Activated CD4-positive, alpha-beta T cell treated with anti-CD3 and anti-CD28 coated beads, Interleukin-2, amount 10 ng/mL, durations not matched to agents 24 days and 14 days (primary cell): ENCODE results near the gene ZNF750. TPM values are rescaled to one million over a fixed set of nuclear protein-coding genes. Genes with fewer than 3 reads are reported as not detected.

Source experiments
- DNase-seq: peaks from one replicate; pipeline ENCODE4 v3.0.0; 2022
- H3K27ac Mint-ChIP-seq: one replicate; pipeline ENCODE4 v1.8.0; 2022; ENCODE audit warnings: mild to moderate bottlenecking, mixed read lengths
- H3K27me3 Mint-ChIP-seq: one replicate; pipeline ENCODE4 v1.8.0; 2022; ENCODE audit warnings: mixed read lengths
- H3K36me3 Mint-ChIP-seq: one replicate; pipeline ENCODE4 v1.8.0; 2022; ENCODE audit warnings: low read depth, mild to moderate bottlenecking, mixed read lengths
- H3K4me1 Mint-ChIP-seq: one replicate; pipeline ENCODE4 v1.8.0; 2021; ENCODE audit warnings: mixed read lengths
- H3K4me3 Mint-ChIP-seq: one replicate; pipeline ENCODE4 v1.8.0; 2022; ENCODE audit warnings: mild to moderate bottlenecking, moderate library complexity, mixed read lengths
- H3K9me3 Mint-ChIP-seq: one replicate; pipeline ENCODE4 v1.8.0; 2021; ENCODE audit warnings: mixed read lengths
- intact Hi-C: fragments of 100-400 bp; cut with micrococcal nuclease; formaldehyde crosslinking; loops from one replicate; pipeline ENCODE4 v1.15.1; 2023
- total RNA-seq: library from RNA; stranded (reverse); gene quantifications from 2 replicates; pipeline ENCODE4 v1.2.3, GENCODE V29; 2022

The ZNF750 gene
- total RNA-seq, 1 donor from 2014 or later = not detected

- intact Hi-C loops = no loop called here
- peaks cover 36% of the 10 kb centered on the region for H3K36me3 Mint-ChIP-seq
- peaks cover 7% of the 10 kb centered on the region for H3K9me3 Mint-ChIP-seq
- no peak overlapping the region for H3K27ac Mint-ChIP-seq
- no peaks in the 10 kb centered on the region for H3K27me3 Mint-ChIP-seq
- no peak for DNase-seq
- no peak overlapping the region for H3K4me3 Mint-ChIP-seq
- H3K4me1 Mint-ChIP-seq = peaks cover 3% of the 10 kb centered on the region
Measured at GRCh38 chr17:82826211-82826610, 13.6 kb downstream of the ZNF750 start.

GRCh38 chr17:82825540-82826124, 14.2 kb downstream of the ZNF750 start:
- Mint-ChIP-seq H3K27me3 (no peaks in the 10 kb centered on the region), H3K4me1 (peaks cover 3% of the 10 kb centered on the region), H3K9me3 (peaks cover 7% of the 10 kb centered on the region), H3K36me3 (peaks cover 40% of the 10 kb centered on the region), H3K27ac (no peak overlapping the region), H3K4me3 (no peak overlapping the region)
- intact Hi-C loops = no loop called here
- no peak for DNase-seq

GRCh38 chr17:82823004-82823403, 16.8 kb downstream of the ZNF750 start:
- DNase-seq = no peak
- H3K9me3 Mint-ChIP-seq = peaks cover 12% of the 10 kb centered on the region
- H3K27ac Mint-ChIP-seq = no peak overlapping the region
- peaks cover 52% of the 10 kb centered on the region for H3K36me3 Mint-ChIP-seq
- peaks cover 3% of the 10 kb centered on the region for H3K4me1 Mint-ChIP-seq
- intact Hi-C loops = no loop called here
- H3K4me3 Mint-ChIP-seq = no peak overlapping the region
- H3K27me3 Mint-ChIP-seq = no peaks in the 10 kb centered on the region

GRCh38 chr17:82822281-82822680, 17.5 kb downstream of the ZNF750 start:
- H3K36me3 Mint-ChIP-seq = peaks cover 52% of the 10 kb centered on the region
- H3K4me1 Mint-ChIP-seq = peaks cover 6% of the 10 kb centered on the region
- intact Hi-C loops = no loop called here
- H3K27ac Mint-ChIP-seq = no peak overlapping the region
- H3K9me3 Mint-ChIP-seq = peaks cover 5% of the 10 kb centered on the region
- no peak overlapping the region for H3K4me3 Mint-ChIP-seq
- H3K27me3 Mint-ChIP-seq = no peaks in the 10 kb centered on the region
- DNase-seq = no peak

- Mint-ChIP-seq H3K36me3 (peaks cover 50% of the 10 kb centered on the region), H3K27ac (no peak overlapping the region), H3K9me3 (peaks cover 5% of the 10 kb centered on the region), H3K4me1 (peaks cover 3% of the 10 kb centered on the region), H3K4me3 (no peak overlapping the region), H3K27me3 (no peaks in the 10 kb centered on the region)
- intact Hi-C loops = no loop called here
- no peak for DNase-seq
Measured at GRCh38 chr17:82821554-82821953, 18.3 kb downstream of the ZNF750 start.

- peaks cover 5% of the 10 kb centered on the region for H3K9me3 Mint-ChIP-seq
- no peak overlapping the region for H3K27ac Mint-ChIP-seq
- intact Hi-C loops = no loop called here
- H3K36me3 Mint-ChIP-seq = peaks cover 60% of the 10 kb centered on the region
- H3K4me3 Mint-ChIP-seq = no peak overlapping the region
- H3K4me1 Mint-ChIP-seq = peaks cover 9% of the 10 kb centered on the region
- no peaks in the 10 kb centered on the region for H3K27me3 Mint-ChIP-seq
- DNase-seq = no peak
Measured at GRCh38 chr17:82820278-82821251, 19.3 kb downstream of the ZNF750 start.

- Mint-ChIP-seq H3K27ac (no peak overlapping the region), H3K4me3 (no peak overlapping the region), H3K36me3 (peaks cover 71% of the 10 kb centered on the region), H3K27me3 (no peaks in the 10 kb centered on the region), H3K9me3 (peaks cover 5% of the 10 kb centered on the region), H3K4me1 (peaks cover 16% of the 10 kb centered on the region)
- no peak for DNase-seq
- intact Hi-C loops = no loop called here
Measured at GRCh38 chr17:82817947-82818346, 21.9 kb downstream of the ZNF750 start.

- H3K36me3 Mint-ChIP-seq = peaks cover 62% of the 10 kb centered on the region
- H3K27ac Mint-ChIP-seq = no peak overlapping the region
- H3K27me3 Mint-ChIP-seq = no peaks in the 10 kb centered on the region
- H3K4me3 Mint-ChIP-seq = no peak overlapping the region
- H3K9me3 Mint-ChIP-seq = peaks cover 5% of the 10 kb centered on the region
- intact Hi-C loops = no loop called here
- no peak for DNase-seq
- peaks cover 16% of the 10 kb centered on the region for H3K4me1 Mint-ChIP-seq
Measured at GRCh38 chr17:82816358-82816757, 23.5 kb downstream of the ZNF750 start.

- DNase-seq = no peak
- intact Hi-C loops = no loop called here
- Mint-ChIP-seq H3K9me3 (peaks cover 5% of the 10 kb centered on the region), H3K4me1 (peaks cover 16% of the 10 kb centered on the region), H3K27me3 (no peaks in the 10 kb centered on the region), H3K4me3 (no peak overlapping the region), H3K36me3 (peaks cover 60% of the 10 kb centered on the region), H3K27ac (no peak overlapping the region)
Measured at GRCh38 chr17:82815790-82816305, 24.0 kb downstream of the ZNF750 start.

- H3K4me1 Mint-ChIP-seq = peaks cover 19% of the 10 kb centered on the region
- no peaks in the 10 kb centered on the region for H3K27me3 Mint-ChIP-seq
- no peak overlapping the region for H3K4me3 Mint-ChIP-seq
- DNase-seq = no peak
- peak overlapping the region; percentile 29 for H3K27ac Mint-ChIP-seq
- intact Hi-C loops = no loop called here
- peaks cover 59% of the 10 kb centered on the region for H3K36me3 Mint-ChIP-seq
- H3K9me3 Mint-ChIP-seq = peaks cover 3% of the 10 kb centered on the region
Measured at GRCh38 chr17:82815354-82815753, 24.5 kb downstream of the ZNF750 start.

- no peak for DNase-seq
- peaks cover 55% of the 10 kb centered on the region for H3K36me3 Mint-ChIP-seq
- no peak overlapping the region for H3K4me3 Mint-ChIP-seq
- H3K27ac Mint-ChIP-seq = no peak overlapping the region
- H3K9me3 Mint-ChIP-seq = no peaks in the 10 kb centered on the region
- intact Hi-C loops = no loop called here
- no peaks in the 10 kb centered on the region for H3K27me3 Mint-ChIP-seq
- peaks cover 19% of the 10 kb centered on the region for H3K4me1 Mint-ChIP-seq
Measured at GRCh38 chr17:82814834-82815233, 25.0 kb downstream of the ZNF750 start.

- intact Hi-C loops = no loop called here
- Mint-ChIP-seq H3K27me3 (no peaks in the 10 kb centered on the region), H3K9me3 (no peaks in the 10 kb centered on the region), H3K36me3 (peaks cover 42% of the 10 kb centered on the region), H3K4me3 (no peak overlapping the region), H3K27ac (peak overlapping the region; percentile 48), H3K4me1 (peaks cover 19% of the 10 kb centered on the region)
- no peak for DNase-seq
Measured at GRCh38 chr17:82813299-82814051, 26.3 kb downstream of the ZNF750 start.

- intact Hi-C loops = no loop called here
- H3K36me3 Mint-ChIP-seq = peaks cover 37% of the 10 kb centered on the region
- no peaks in the 10 kb centered on the region for H3K27me3 Mint-ChIP-seq
- H3K27ac Mint-ChIP-seq = no peak overlapping the region
- no peak overlapping the region for H3K4me3 Mint-ChIP-seq
- DNase-seq = no peak
- H3K9me3 Mint-ChIP-seq = no peaks in the 10 kb centered on the region
- peaks cover 17% of the 10 kb centered on the region for H3K4me1 Mint-ChIP-seq
Measured at GRCh38 chr17:82812601-82813000, 27.2 kb downstream of the ZNF750 start.

GRCh38 chr17:82812058-82812457, 27.8 kb downstream of the ZNF750 start:
- no peaks in the 10 kb centered on the region for H3K27me3 Mint-ChIP-seq
- H3K9me3 Mint-ChIP-seq = no peaks in the 10 kb centered on the region
- no peak overlapping the region for H3K27ac Mint-ChIP-seq
- H3K4me3 Mint-ChIP-seq = no peak overlapping the region
- DNase-seq = no peak
- peaks cover 16% of the 10 kb centered on the region for H3K4me1 Mint-ChIP-seq
- H3K36me3 Mint-ChIP-seq = peaks cover 34% of the 10 kb centered on the region
- intact Hi-C loops = no loop called here
